HG03521 (cell line): Measurements from ENCODE around the gene WNK4.
"Not testable (repeated sequence)": the region's sequence is repeated elsewhere in the genome, so short reads cannot be mapped to it uniquely, and the experiment has no call there.

Experiments
- ATAC-seq: cut with Tn5 transposase; IDR thresholded peaks from one replicate; pipeline ENCODE4 v1.9.1; 2021; ENCODE audit warnings: mild to moderate bottlenecking, moderate library complexity; ENCODE audit not compliant: unreplicated experiment

WNK4 gene

DNA sequence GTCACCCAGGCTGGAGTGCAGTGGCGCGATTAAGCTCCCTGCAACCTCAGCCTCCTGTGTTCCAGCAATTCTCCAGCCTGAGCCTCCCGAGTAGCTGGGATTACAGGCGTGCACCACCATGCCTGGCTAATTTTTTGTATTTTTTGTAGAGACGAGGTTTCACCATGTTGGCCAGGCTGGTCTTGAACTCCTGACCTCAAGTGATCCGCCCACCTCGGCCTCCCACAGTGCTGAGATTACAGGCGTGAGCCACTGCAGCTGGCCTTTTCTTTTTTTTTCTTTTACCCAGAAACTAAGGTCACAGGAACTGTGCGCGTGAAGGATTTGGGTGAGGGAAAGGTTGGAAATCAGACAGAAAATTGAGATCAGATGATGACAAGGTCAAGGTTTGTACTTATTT is 10.4 kb upstream of the WNK4 start:
- not testable (repeated sequence) for ATAC-seq

GRCh38 chr17:42772945-42773289 is 7.5 kb upstream of the WNK4 start:
- no peak for ATAC-seq

GRCh38 chr17:42773290-42774035 is 6.9 kb upstream of the WNK4 start, which contains the start of gene VPS25:
TSS of gene VPS25 (plus strand) at chr17:42773449. CDS start at chr17:42773476, 27 bp downstream.
- no peak for ATAC-seq

- no peak for ATAC-seq
Observed at GRCh38 chr17:42774066-42774745, 6.2 kb upstream of the WNK4 start.

DNA sequence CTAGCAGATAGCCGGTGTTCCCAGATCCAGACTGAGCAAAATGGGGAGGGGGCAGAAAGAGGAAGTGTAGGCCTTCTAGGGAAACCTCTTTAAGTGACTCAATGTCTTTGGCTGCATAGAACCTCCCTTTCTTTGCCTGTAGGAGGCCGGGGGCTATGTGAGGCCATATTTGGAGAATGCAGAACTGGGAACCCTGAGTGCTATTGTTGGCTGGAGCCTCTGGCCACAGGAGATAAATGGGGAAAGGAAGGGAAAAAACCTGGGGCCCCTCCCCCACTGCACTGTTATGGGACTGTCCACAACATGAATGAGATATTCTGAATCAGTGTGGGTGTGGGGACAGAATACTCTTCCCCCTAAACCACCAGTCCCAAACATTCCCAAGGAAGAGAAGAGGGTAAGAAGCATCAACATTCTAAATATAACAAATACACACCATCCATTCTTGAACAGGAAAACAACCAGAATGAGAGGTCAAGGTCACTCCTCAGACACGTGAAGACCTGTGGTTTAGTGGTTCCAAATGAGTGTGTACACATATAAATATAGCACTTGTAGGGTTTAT is 4.8 kb upstream of the WNK4 start:
- ATAC-seq = no peak

GRCh38 chr17:42778570-42778969 is 1.8 kb upstream of the WNK4 start:
- ATAC-seq = no peak

- ATAC-seq = no peak
Observed at GRCh38 chr17:42779304-42779935, 990 bp upstream of the WNK4 start.

GRCh38 chr17:42780851-42781638 is 635 bp downstream of the WNK4 start:
- ATAC-seq = no peak

DNA sequence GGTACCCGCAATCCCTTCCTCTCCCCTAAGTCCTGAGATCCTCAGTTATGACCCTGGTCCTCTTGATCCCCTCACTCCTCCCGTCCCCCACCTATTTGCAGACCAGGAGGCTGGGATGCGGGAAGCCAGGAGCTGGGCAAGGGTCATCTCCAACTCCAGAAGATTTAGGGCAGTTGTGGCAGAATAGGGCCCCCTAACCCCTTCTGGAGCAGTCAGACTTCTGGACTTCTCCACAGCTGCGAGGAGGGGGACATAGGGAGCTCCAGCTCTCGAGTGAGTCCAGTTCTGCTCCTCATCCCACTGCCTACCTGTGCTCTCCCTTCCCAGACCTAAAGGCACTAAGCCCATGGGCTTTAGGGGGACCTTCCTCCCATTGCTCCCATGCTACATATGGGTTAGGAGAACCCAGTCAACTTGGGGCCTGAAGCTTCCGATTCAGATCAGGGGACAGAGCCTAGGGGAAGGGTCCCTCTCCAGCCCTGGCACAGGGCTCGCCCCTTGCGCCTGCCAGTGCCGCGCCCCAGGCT is 1.3 kb downstream of the WNK4 start:
- ATAC-seq = no peak

- ATAC-seq = no peak
Observed at GRCh38 chr17:42782166-42783061, 2.0 kb downstream of the WNK4 start.

- ATAC-seq = no peak
Observed at GRCh38 chr17:42783062-42783790, 2.8 kb downstream of the WNK4 start.

- no peak for ATAC-seq
Observed at GRCh38 chr17:42783791-42784138, 3.4 kb downstream of the WNK4 start.

DNA sequence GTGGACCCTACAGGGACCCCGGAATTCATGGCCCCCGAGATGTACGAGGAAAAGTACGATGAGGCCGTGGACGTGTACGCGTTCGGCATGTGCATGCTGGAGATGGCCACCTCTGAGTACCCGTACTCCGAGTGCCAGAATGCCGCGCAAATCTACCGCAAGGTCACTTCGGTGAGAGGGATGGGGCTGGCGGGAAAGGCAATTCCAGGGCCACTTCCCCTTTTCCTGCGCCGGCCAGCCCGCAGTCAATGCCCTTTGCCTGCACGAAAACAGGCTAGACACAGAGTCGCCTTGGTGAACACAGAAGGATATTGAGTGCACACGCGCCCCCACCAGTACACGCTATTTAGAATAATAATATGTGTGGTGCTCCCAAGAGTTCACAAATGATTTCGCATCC is 4.0 kb downstream of the WNK4 start:
- ATAC-seq = no peak

GRCh38 chr17:42784811-42785592 is 4.6 kb downstream of the WNK4 start:
- ATAC-seq = no peak

DNA sequence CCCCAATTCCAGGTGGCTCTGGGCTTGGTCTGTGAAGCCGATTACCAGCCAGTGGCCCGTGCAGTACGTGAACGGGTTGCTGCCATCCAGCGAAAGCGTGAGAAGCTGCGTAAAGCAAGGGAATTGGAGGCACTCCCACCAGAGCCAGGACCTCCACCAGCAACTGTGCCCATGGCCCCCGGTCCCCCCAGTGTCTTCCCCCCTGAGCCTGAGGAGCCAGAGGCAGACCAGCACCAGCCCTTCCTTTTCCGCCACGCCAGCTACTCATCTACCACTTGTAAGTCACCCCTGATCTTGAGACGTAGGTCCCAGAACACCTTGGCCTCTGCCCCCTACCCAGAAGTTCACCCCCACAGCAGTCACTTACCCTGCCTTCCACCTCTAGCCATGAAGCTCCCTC is 6.9 kb downstream of the WNK4 start:
- ATAC-seq = no peak

DNA sequence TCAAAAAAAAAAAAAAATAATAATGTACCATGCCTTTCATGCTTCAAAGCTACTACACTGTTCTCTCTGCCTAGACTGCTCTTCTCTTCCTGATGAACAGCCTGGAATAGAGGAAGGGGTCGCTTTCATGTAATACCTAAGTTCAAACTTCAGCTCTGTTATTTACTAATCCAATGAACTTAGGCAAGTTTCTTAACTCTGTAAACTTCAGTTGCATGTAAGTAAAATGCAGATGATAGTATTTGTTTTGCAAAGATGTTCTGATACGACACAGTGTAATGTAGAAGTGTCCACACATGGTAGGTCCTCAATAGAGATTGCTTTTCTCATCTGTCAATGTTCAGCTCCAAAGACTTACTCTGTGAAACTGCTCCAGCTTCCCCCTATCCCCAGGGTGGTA is 11.5 kb downstream of the WNK4 start:
- no peak for ATAC-seq

DNA sequence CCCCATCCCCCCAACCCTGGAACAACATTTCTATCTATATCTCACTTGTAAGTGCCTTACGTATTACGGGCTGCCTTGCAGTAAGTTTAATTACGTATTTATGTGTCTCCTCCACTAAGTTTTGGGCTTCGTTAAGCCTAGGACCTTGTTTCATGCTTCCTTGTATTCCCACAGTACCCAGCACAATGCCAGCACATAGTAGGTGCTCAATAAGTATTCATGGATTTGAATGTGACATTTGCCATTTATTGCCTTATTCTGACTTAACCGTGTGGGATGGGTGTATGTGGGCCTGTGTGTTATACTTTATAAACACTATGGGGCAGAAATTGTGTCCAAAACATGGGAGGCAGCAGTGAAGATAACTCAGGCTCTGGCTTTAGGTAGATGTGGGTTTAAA is 12.1 kb downstream of the WNK4 start:
- no peak for ATAC-seq

DNA sequence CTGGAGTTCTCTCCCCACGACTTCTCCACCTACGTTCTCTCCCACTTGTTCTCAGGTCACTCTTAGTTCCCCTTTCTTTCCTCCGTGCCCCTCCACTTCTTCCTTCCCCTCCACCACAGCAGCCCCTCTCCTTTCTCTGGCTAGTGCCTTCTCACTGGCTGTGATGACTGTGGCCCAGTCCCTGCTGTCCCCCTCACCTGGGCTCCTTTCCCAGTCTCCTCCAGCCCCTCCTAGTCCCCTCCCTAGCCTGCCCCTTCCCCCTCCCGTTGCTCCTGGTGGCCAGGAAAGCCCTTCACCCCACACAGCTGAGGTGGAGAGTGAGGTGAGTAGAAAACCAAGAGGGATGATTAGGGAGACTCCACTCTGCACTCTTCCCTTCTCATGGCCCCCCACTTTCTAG is 14.7 kb downstream of the WNK4 start:
- no peak for ATAC-seq
